ENCODE data around the gene ASPG.

GRCh38 chr14:104114421-104115130 is 29.1 kb downstream of the ASPG start:
- TF ChIP-seq POLR2AphosphoS5 (IDR thresholded peaks at IDR 0.05; ENCODE audit: low read depth) (no peak), CTCF (IDR thresholded peaks at IDR 0.05; ENCODE audit: insufficient read depth, low read length) (no peak), REST (IDR thresholded peaks at IDR 0.05; ENCODE audit: insufficient replicate concordance, low read depth) (no peak), GABPA (IDR thresholded peaks at IDR 0.05; ENCODE audit: low read depth) (no peak), SPI1 (IDR thresholded peaks at IDR 0.05; ENCODE audit: borderline replicate concordance, low read depth) (no peak)
